HepG2 (cell line): ENCODE data around the gene NRL. TPM values are rescaled to one million over a fixed set of nuclear protein-coding genes. Genes with fewer than 3 reads are reported as not detected.

Experiments used
- ADNP ChIP-seq: sonication (generic); formaldehyde crosslinking; IDR thresholded peaks from 2 replicates; pipeline ENCODE4 v1.4.0; 2020; ENCODE audit warnings: missing genetic modification reagents
- GABPA ChIP-seq, 2 experiments: IDR thresholded peaks; 2 replicates each; pipeline ENCODE4 v1.6.1; 2011 to 2016; ENCODE audit warnings: low read depth in 2 of 2, low read length in 1 of 2, missing biosample characterization in 1 of 2, missing genetic modification characterization in 1 of 2
- GATAD2A ChIP-seq: IDR thresholded peaks from 2 replicates; pipeline ENCODE4 v1.6.1; 2016
- GPN1 ChIP-seq: sonication (generic); formaldehyde crosslinking; IDR thresholded peaks from 2 replicates; pipeline ENCODE4 v1.5.1; 2020; ENCODE audit warnings: missing genetic modification reagents, borderline replicate concordance
- NFATC3 ChIP-seq: sonication (generic); formaldehyde crosslinking; IDR thresholded peaks from 2 replicates; pipeline ENCODE4 v1.5.1; 2020; ENCODE audit warnings: mild to moderate bottlenecking, missing genetic modification reagents
- SKIL ChIP-seq: sonication (generic); formaldehyde crosslinking; IDR thresholded peaks from 2 replicates; pipeline ENCODE4 v1.8.0; 2022; ENCODE audit warnings: missing genetic modification reagents, mild to moderate bottlenecking, moderate library complexity, borderline replicate concordance
- SP4 ChIP-seq: sonication (generic); formaldehyde crosslinking; IDR thresholded peaks from 2 replicates; pipeline ENCODE4 v1.8.1; 2023; ENCODE audit warnings: mild to moderate bottlenecking, missing genetic modification reagents
- U2AF1 ChIP-seq: fragments of 200-400 bp; formaldehyde crosslinking; optimal IDR thresholded peaks from 2 replicates; pipeline ENCODE3; 2017; ENCODE audit warnings: mild to moderate bottlenecking, low read depth, low read length
- WIZ ChIP-seq: sonication (generic); formaldehyde crosslinking; IDR thresholded peaks from 2 replicates; pipeline ENCODE4 v1.5.1; 2020; ENCODE audit warnings: mild to moderate bottlenecking, missing genetic modification reagents
- ZBED4 ChIP-seq: sonication (generic); formaldehyde crosslinking; IDR thresholded peaks from 2 replicates; pipeline ENCODE4 v1.4.0; 2020; ENCODE audit warnings: missing genetic modification reagents, borderline replicate concordance
- ZBTB14 ChIP-seq: sonication (generic); formaldehyde crosslinking; IDR thresholded peaks from 2 replicates; pipeline ENCODE4 v1.4.0; 2020; ENCODE audit warnings: missing genetic modification reagents
- ZBTB4 ChIP-seq: sonication (generic); formaldehyde crosslinking; IDR thresholded peaks from 2 replicates; pipeline ENCODE4 v1.4.0; 2020; ENCODE audit warnings: missing genetic modification reagents, mild to moderate bottlenecking, borderline replicate concordance
- ZNF234 ChIP-seq: sonication (generic); formaldehyde crosslinking; conservative IDR thresholded peaks from 2 replicates; pipeline ENCODE4 v1.5.1; 2020; ENCODE audit warnings: mild to moderate bottlenecking, missing genetic modification reagents
- ZNF496 ChIP-seq: sonication (generic); formaldehyde crosslinking; IDR thresholded peaks from 2 replicates; pipeline ENCODE4 v1.8.1; 2023; ENCODE audit warnings: mild to moderate bottlenecking, moderate library complexity, missing genetic modification reagents; ENCODE audit not compliant: insufficient replicate concordance
- ZNF513 ChIP-seq: sonication (generic); formaldehyde crosslinking; conservative IDR thresholded peaks from 2 replicates; pipeline ENCODE4 v1.5.0; 2020; ENCODE audit warnings: missing genetic modification reagents
- polyA plus RNA-seq, 8 experiments: library from polyadenylated mRNA; depleted of rRNA in 3 of 8; stranded (reverse) in 7 of 8; unstranded in 1 of 8; fragments of >200 nt; fragmentation: Illumina TruSeq in 4 of 8; extraction: Trizol in 4 of 8; gene quantifications; 2 replicates each; pipeline versions ENCODE4 v1.2.1 to v1.2.3, GENCODE V29; 2011 to 2016; ENCODE audit warnings: low read depth in 4 of 8, missing spikeins in 1 of 8, mixed read lengths in 1 of 8; ENCODE audit not compliant: insufficient read depth in 1 of 8
- total RNA-seq, 5 experiments: library from RNA; depleted of rRNA; stranded (reverse); fragments of >200 nt; fragmentation: Illumina TruSeq; extraction: Trizol; gene quantifications; 2 replicates each; pipeline ENCODE4 v1.2.3, GENCODE V29; 2016; ENCODE audit warnings: low read depth in 1 of 5

The NRL gene
- total and polyA plus RNA-seq, 2 of the 13 experiments (the other 11 are each of a cell fraction or from before 2014, with no cell fraction given): 2.5 to 4.7 TPM

GRCh38 chr14:24036169-24036962 is 78.4 kb downstream of the NRL start (continued):
- TF ChIP-seq ZNF234 (0 out of 2 replicates have a peak, but pooled peaks have one; percentile 84), GATAD2A (CRISPR knock-in tag) (peak; percentile 91), ZBED4 (peak; percentile 70; the same call in 1 of the 2 replicates), GABPA (IDR thresholded peaks at IDR 0.05; ENCODE audit: low read depth, low read length) (no peak), GABPA (CRISPR knock-in tag; IDR thresholded peaks at IDR 0.05; ENCODE audit: low read depth) (0 out of 2 replicates have a peak, but pooled peaks have one; percentile 33), ZBTB4 (CRISPR knock-in tag) (peak; percentile 68; the same call in 1 of the 2 replicates), ZBTB14 (CRISPR knock-in tag) (no peak), ZNF513 (no peak), NFATC3 (CRISPR knock-in tag) (no peak), U2AF1 (no peak), ADNP (no peak), SKIL (CRISPR knock-in tag) (no peak; the same call in 1 of the 2 replicates), GPN1 (CRISPR knock-in tag) (no peak), ZNF496 (CRISPR knock-in tag) (no peak), SP4 (CRISPR knock-in tag) (peak; percentile 79), WIZ (peak; percentile 17; the same call in 1 of the 2 replicates)
